DOHH2 (cell line): Measurements from ENCODE around the gene APMAP.

Experiments
- H3F3A ChIP-seq: fragments of 200-600 bp; sonication (generic), shearing (Covaris generic); 2 replicates; pipeline ENCODE4 v1.6.0; 2016; ENCODE audit warnings: antibody characterized with exemption, mild to moderate bottlenecking; ENCODE audit not compliant: control insufficient read depth, insufficient read depth
- H3K27ac ChIP-seq: fragments of 200-600 bp; sonication (generic); 2 replicates; pipeline ENCODE4 v1.5.1; 2014; ENCODE audit warnings: low read depth, mild to moderate bottlenecking, low read length, moderate library complexity
- H3K27me3 ChIP-seq: fragments of 200-600 bp; sonication (generic); 2 replicates; pipeline ENCODE4 v1.6.1; 2014; ENCODE audit warnings: mild to moderate bottlenecking, low read length, mixed read lengths; ENCODE audit not compliant: control insufficient read depth
- H3K36me3 ChIP-seq: fragments of 200-600 bp; sonication (generic); 2 replicates; pipeline ENCODE4 v1.6.1; 2014; ENCODE audit warnings: mild to moderate bottlenecking, low read length, moderate library complexity, mixed read lengths; ENCODE audit not compliant: control insufficient read depth
- H3K4me1 ChIP-seq: fragments of 200-600 bp; sonication (generic); 2 replicates; pipeline ENCODE4 v1.6.1; 2014; ENCODE audit warnings: mild to moderate bottlenecking, low read length, mixed read lengths; ENCODE audit not compliant: control insufficient read depth
- H3K4me2 ChIP-seq: fragments of 200-600 bp; sonication (generic); 2 replicates; pipeline ENCODE4 v1.6.0; 2014; ENCODE audit warnings: mild to moderate bottlenecking, low read length, moderate library complexity
- H3K4me3 ChIP-seq: fragments of 200-600 bp; sonication (generic); 2 replicates; pipeline ENCODE4 v1.5.1; 2014; ENCODE audit warnings: mild to moderate bottlenecking, low read length, mixed read lengths
- H3K79me2 ChIP-seq: fragments of 200-600 bp; sonication (generic); 2 replicates; pipeline ENCODE4 v1.6.1; 2014; ENCODE audit warnings: mild to moderate bottlenecking, low read length, mixed read lengths; ENCODE audit not compliant: control insufficient read depth
- H3K9me2 ChIP-seq: fragments of 200-600 bp; sonication (generic); replicated peaks from 2 replicates; pipeline ENCODE4 v1.6.1; 2014; ENCODE audit warnings: mild to moderate bottlenecking, low read length, mixed read lengths; ENCODE audit not compliant: control insufficient read depth
- H3K9me3 ChIP-seq: fragments of 200-600 bp; sonication (generic); 2 replicates; pipeline ENCODE4 v1.6.1; 2014; ENCODE audit warnings: antibody characterized with exemption, low read length, mixed read lengths; ENCODE audit not compliant: control insufficient read depth, insufficient read depth
- H4K20me1 ChIP-seq: fragments of 200-600 bp; sonication (generic); 2 replicates; pipeline ENCODE4 v1.6.0; 2014; ENCODE audit warnings: low read depth, mild to moderate bottlenecking, antibody characterized with exemption, low read length, moderate library complexity; ENCODE audit not compliant: control insufficient read depth, insufficient read depth
- EZH2phosphoT487 ChIP-seq: fragments of 200-600 bp; sonication (generic); IDR thresholded peaks from 2 replicates; pipeline ENCODE4 v1.6.1; 2017; ENCODE audit warnings: borderline replicate concordance, mild to moderate bottlenecking, antibody characterized with exemption, low read length, moderate library complexity, mixed read lengths
- TF ChIP-seq, protein P1 (sequence below): fragments of 200-600 bp; sonication (generic); IDR thresholded peaks from one replicate; pipeline ENCODE4 v1.5.1; 2014; ENCODE audit warnings: antibody characterized with exemption, mild to moderate bottlenecking, low read depth, low read length; ENCODE audit not compliant: poor library complexity, severe bottlenecking

APMAP gene

DNA sequence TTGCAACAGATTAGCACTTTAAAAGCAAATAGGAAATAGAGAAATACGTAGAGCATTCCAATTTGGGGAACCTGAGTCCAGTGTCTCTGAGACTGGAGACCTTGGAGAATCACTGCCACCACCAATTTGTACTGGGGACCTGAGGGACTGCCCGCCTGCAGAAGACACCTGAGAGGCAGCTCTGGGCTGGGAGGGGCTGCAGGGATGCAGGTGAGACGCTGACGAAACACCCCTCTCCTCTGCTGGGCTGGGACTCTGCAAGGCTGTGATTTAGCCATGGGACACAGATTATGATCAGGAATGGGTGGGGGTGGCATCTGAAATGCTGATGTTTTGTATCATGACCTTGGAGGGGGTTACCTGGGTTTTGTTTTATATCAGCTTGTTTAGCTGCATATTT is 7.0 kb upstream of the APMAP start:
- H3K36me3 ChIP-seq, result no peaks in the 10 kb centered on the region
- H3K27ac ChIP-seq, result no peak overlapping the region
- H3K27me3 ChIP-seq, result peaks cover 53% of the 10 kb centered on the region
- no peaks in the 10 kb centered on the region for H3K79me2 ChIP-seq
- H3F3A ChIP-seq, result no peaks in the 10 kb centered on the region
- H3K9me3 ChIP-seq, result no peaks in the 10 kb centered on the region
- H3K9me2 ChIP-seq, result no peaks in the 10 kb centered on the region
- no peak overlapping the region for H3K4me2 ChIP-seq
- TF ChIP-seq EZH2phosphoT487, result no peak
- TF ChIP-seq, protein P1, sequence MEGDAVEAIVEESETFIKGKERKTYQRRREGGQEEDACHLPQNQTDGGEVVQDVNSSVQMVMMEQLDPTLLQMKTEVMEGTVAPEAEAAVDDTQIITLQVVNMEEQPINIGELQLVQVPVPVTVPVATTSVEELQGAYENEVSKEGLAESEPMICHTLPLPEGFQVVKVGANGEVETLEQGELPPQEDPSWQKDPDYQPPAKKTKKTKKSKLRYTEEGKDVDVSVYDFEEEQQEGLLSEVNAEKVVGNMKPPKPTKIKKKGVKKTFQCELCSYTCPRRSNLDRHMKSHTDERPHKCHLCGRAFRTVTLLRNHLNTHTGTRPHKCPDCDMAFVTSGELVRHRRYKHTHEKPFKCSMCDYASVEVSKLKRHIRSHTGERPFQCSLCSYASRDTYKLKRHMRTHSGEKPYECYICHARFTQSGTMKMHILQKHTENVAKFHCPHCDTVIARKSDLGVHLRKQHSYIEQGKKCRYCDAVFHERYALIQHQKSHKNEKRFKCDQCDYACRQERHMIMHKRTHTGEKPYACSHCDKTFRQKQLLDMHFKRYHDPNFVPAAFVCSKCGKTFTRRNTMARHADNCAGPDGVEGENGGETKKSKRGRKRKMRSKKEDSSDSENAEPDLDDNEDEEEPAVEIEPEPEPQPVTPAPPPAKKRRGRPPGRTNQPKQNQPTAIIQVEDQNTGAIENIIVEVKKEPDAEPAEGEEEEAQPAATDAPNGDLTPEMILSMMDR, result no peak
- no peaks in the 10 kb centered on the region for H4K20me1 ChIP-seq
- H3K4me1 ChIP-seq, result peaks cover 8% of the 10 kb centered on the region; the same call in 1 of the 2 replicates
- H3K4me3 ChIP-seq, result no peak overlapping the region

DNA sequence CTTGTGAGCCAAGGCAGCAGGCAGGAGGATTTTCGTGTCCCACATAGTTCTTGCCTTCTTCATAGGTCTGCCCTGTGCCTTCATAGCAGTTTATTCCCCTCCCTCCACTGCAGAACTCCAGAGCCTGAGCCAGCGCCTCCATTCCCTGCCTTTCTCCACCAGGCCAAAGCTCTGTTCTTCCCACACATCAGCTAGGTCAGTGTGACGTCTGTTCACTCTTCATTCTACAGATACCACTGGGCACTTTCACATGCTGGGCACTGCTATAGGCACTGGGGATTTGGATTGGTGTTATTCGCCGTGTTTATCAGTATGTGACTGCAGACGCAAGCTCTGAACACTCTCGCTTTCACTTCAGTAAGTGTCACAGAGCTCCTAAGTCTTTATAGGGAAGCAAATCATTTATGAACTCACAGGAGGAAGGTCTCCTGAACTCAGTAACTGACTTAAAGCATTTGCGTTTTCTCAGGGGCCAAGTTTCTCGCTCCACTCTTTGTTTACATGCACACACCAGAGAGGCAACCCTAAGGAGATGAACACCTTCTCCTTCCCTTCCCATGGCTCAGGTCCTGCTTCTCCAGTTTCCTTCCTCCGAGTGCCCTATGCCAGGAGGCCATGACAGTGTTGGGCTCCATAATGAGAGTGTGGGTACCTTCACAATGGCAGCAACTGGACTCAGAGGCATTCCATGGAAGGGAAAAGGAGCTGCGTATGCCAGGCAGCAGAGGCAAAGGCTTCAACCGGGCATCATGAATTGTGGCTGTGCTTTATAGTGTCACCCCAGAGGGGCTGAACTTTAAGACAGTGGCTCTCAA is 6.3 kb upstream of the APMAP start:
- Histone ChIP-seq H3K79me2 (no peaks in the 10 kb centered on the region), H3K36me3 (no peaks in the 10 kb centered on the region), H3K9me2 (no peaks in the 10 kb centered on the region), H4K20me1 (no peaks in the 10 kb centered on the region), H3K4me3 (no peak overlapping the region), H3F3A (no peaks in the 10 kb centered on the region), H3K4me2 (peak overlapping the region; percentile 27), H3K9me3 (no peaks in the 10 kb centered on the region), H3K4me1 (peaks cover 13% of the 10 kb centered on the region), H3K27ac (no peak overlapping the region), H3K27me3 (peaks cover 53% of the 10 kb centered on the region)
- TF ChIP-seq EZH2phosphoT487, result no peak
- TF ChIP-seq, protein P1, result no peak

DNA sequence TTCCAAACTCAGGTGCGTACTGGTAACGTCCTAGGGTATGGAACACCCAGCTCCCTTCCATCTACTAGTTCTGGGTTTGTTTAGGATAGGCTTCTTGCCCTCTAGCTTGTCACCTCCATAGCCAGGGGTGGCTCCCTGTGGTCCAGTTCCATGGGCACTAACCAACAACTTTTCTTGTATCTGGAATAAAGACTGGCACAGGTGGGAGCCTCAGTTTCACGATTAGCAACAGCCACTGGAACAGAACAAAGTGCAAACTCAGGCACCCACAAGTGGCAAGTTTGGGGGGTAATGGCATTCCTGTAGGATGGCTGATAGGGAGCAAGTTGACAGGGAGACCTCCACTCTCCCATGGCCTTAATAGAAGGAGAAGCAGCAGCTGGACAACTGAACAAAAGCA is 5.6 kb upstream of the APMAP start:
- Histone ChIP-seq H3K27ac (no peak overlapping the region), H3F3A (no peaks in the 10 kb centered on the region), H3K4me3 (no peak overlapping the region), H3K4me1 (peaks cover 20% of the 10 kb centered on the region), H3K36me3 (no peaks in the 10 kb centered on the region), H3K27me3 (peaks cover 53% of the 10 kb centered on the region), H3K79me2 (no peaks in the 10 kb centered on the region), H3K4me2 (no peak overlapping the region), H3K9me3 (no peaks in the 10 kb centered on the region), H4K20me1 (no peaks in the 10 kb centered on the region), H3K9me2 (no peaks in the 10 kb centered on the region)
- TF ChIP-seq EZH2phosphoT487, result no peak
- TF ChIP-seq, protein P1, result no peak
